Spleen (tissue), 7 donors: ENCODE results near the gene CCDC69.

Experiments
- POLR2A ChIP-seq, 3 donors: fragments of 450-650 bp; IDR thresholded peaks; one replicate each; pipeline ENCODE4 v1.5.1; 2017; ENCODE audit warnings: antibody characterized with exemption in 3 of 3, mild to moderate bottlenecking in 1 of 3
- TF ChIP-seq, protein P1 (sequence below), 11 experiments: fragments of 200-600 bp in 7 of 11; fragments of 450-650 bp in 4 of 11; sonication (generic) in 4 of 11; IDR thresholded peaks in 8 of 11; conservative IDR thresholded peaks in 3 of 11; 1 replicate in 7 of 11; 2 replicates in 4 of 11; pipeline versions ENCODE4 v1.4.0 to v1.8.0; 2016 to 2021; ENCODE audit warnings: antibody characterized with exemption in 11 of 11, inconsistent platforms in 4 of 11, mild to moderate bottlenecking in 1 of 11
- donor health status: DM: no; HTN: no; CAD: no; lungs with moderate emphysema.
- donor health status: DM: no; HTN: no; CAD: no.
- donor health status: DM: no; HTN: no; CAD: no.

DNA sequence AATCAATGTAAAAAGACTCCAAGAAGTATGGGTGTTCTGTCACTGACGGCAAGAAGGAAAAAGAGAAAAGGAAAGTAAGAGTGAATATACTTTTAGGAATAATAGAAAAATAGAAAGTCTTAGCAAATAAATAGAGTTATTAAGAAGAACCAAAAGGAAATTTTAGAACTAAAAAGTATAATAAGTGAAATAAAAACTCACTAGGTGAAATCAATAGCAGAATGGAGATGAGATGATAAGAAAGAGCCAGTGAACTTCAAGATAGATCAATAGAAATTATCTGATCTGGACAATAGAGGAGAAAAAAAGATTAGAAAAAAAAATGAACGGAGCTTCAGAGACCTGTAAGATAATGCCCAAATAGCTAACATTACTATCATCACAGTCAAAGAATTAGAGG is 34.7 kb downstream of the CCDC69 start:
- no peak for TF ChIP-seq POLR2A (IDR thresholded peaks at IDR 0.05)
- TF ChIP-seq, protein P1, sequence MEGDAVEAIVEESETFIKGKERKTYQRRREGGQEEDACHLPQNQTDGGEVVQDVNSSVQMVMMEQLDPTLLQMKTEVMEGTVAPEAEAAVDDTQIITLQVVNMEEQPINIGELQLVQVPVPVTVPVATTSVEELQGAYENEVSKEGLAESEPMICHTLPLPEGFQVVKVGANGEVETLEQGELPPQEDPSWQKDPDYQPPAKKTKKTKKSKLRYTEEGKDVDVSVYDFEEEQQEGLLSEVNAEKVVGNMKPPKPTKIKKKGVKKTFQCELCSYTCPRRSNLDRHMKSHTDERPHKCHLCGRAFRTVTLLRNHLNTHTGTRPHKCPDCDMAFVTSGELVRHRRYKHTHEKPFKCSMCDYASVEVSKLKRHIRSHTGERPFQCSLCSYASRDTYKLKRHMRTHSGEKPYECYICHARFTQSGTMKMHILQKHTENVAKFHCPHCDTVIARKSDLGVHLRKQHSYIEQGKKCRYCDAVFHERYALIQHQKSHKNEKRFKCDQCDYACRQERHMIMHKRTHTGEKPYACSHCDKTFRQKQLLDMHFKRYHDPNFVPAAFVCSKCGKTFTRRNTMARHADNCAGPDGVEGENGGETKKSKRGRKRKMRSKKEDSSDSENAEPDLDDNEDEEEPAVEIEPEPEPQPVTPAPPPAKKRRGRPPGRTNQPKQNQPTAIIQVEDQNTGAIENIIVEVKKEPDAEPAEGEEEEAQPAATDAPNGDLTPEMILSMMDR (IDR thresholded peaks at IDR 0.05 in 8 of 11, conservative IDR thresholded peaks at IDR 0.05 in 3 of 11), result no peak
